ENCODE results near the gene ATXN7L1.
A peak's percentile ranks its signal among the peaks of the same experiment; 100 is the strongest.

ATXN7L1 gene

GRCh38 chr7:105876091-105876963 lies at the start of gene ATXN7L1:
Gene ATXN7L1, minus strand, starts transcription at chr7:105876599. Its CDS starts 41 bp downstream, at chr7:105876558.
- DNase-seq (ENCODE audit: low read depth, low spot score) = peak; percentile 63

- no peak for DNase-seq (ENCODE audit: low read depth, low spot score)
Measured at GRCh38 chr7:105926131-105926530, 49.7 kb upstream of the ATXN7L1 start.

- DNase-seq (ENCODE audit: low read depth, low spot score) = no peak
Measured at GRCh38 chr7:105924945-105925344, 48.5 kb upstream of the ATXN7L1 start.

- DNase-seq (ENCODE audit: low read depth, low spot score) = no peak
Measured at GRCh38 chr7:105920766-105921165, 44.4 kb upstream of the ATXN7L1 start.

- DNase-seq (ENCODE audit: low read depth, low spot score) = no peak
Measured at GRCh38 chr7:105917659-105918058, 41.3 kb upstream of the ATXN7L1 start.

- no peak for DNase-seq (ENCODE audit: low read depth, low spot score)
Measured at GRCh38 chr7:105916603-105917002, 40.2 kb upstream of the ATXN7L1 start.

GRCh38 chr7:105913947-105914346 lies 37.5 kb upstream of the ATXN7L1 start:
- DNase-seq (ENCODE audit: low read depth, low spot score) = no peak

- no peak for DNase-seq (ENCODE audit: low read depth, low spot score)
Measured at GRCh38 chr7:105911961-105912575, 35.7 kb upstream of the ATXN7L1 start.

GRCh38 chr7:105910172-105910571 lies 33.8 kb upstream of the ATXN7L1 start:
- DNase-seq (ENCODE audit: low read depth, low spot score) = no peak

GRCh38 chr7:105909742-105910141 lies 33.3 kb upstream of the ATXN7L1 start:
- DNase-seq (ENCODE audit: low read depth, low spot score) = no peak

- DNase-seq (ENCODE audit: low read depth, low spot score) = no peak
Measured at GRCh38 chr7:105907129-105907846, 30.9 kb upstream of the ATXN7L1 start.

- no peak for DNase-seq (ENCODE audit: low read depth, low spot score)
Measured at GRCh38 chr7:105906695-105907094, 30.3 kb upstream of the ATXN7L1 start.

GRCh38 chr7:105905910-105906568 lies 29.6 kb upstream of the ATXN7L1 start:
- DNase-seq (ENCODE audit: low read depth, low spot score) = no peak

GRCh38 chr7:105905209-105905909 lies 29.0 kb upstream of the ATXN7L1 start:
- no peak for DNase-seq (ENCODE audit: low read depth, low spot score)

- no peak for DNase-seq (ENCODE audit: low read depth, low spot score)
Measured at GRCh38 chr7:105904064-105904463, 27.7 kb upstream of the ATXN7L1 start.

GRCh38 chr7:105902325-105902911 lies 26.0 kb upstream of the ATXN7L1 start:
- DNase-seq (ENCODE audit: low read depth, low spot score) = no peak

GRCh38 chr7:105897999-105898398 lies 21.6 kb upstream of the ATXN7L1 start:
- DNase-seq (ENCODE audit: low read depth, low spot score) = no peak

- DNase-seq (ENCODE audit: low read depth, low spot score) = no peak
Measured at GRCh38 chr7:105896407-105896911, 20.1 kb upstream of the ATXN7L1 start.

GRCh38 chr7:105894131-105894530 lies 17.7 kb upstream of the ATXN7L1 start:
- no peak for DNase-seq (ENCODE audit: low read depth, low spot score)

GRCh38 chr7:105892387-105892786 lies 16.0 kb upstream of the ATXN7L1 start:
- DNase-seq (ENCODE audit: low read depth, low spot score) = no peak
